Transverse colon (tissue), 4 donors: ENCODE data around the gene OSM. TPM values are rescaled to one million over a fixed set of nuclear protein-coding genes. Genes with fewer than 3 reads are reported as not detected.

Experiments used
- DNase-seq: peaks from one replicate; pipeline ENCODE4 v3.0.0-alpha.2; 2019
- H3K27ac ChIP-seq, 4 donors: fragments of 200-600 bp; sonication (generic); 2 replicates each; pipeline ENCODE4 v1.5.1; 2016 to 2018; ENCODE audit warnings: inconsistent platforms in 4 of 4
- H3K27me3 ChIP-seq: fragments of 200-600 bp; sonication (generic); 2 replicates; pipeline ENCODE4 v1.5.1; 2017; ENCODE audit warnings: inconsistent platforms
- H3K36me3 ChIP-seq, 4 donors: fragments of 200-600 bp; sonication (generic); 2 replicates each; pipeline ENCODE4 v1.5.1; 2017 to 2019; ENCODE audit warnings: inconsistent platforms in 4 of 4
- H3K4me1 ChIP-seq, 4 donors: fragments of 200-600 bp; sonication (generic); 2 replicates each; pipeline ENCODE4 v1.5.1; 2017 to 2020; ENCODE audit warnings: inconsistent platforms in 4 of 4
- H3K4me3 ChIP-seq, 4 donors: fragments of 200-600 bp; sonication (generic); 1 replicate in 1 of 4; 2 replicates in 3 of 4; pipeline versions ENCODE4 v1.5.1 to v1.6.1; 2017 to 2019; ENCODE audit warnings: inconsistent platforms in 4 of 4
- H3K9me3 ChIP-seq, 2 donors: fragments of 200-600 bp; sonication (generic); 2 replicates each; pipeline ENCODE4 v1.5.1; 2017 to 2019; ENCODE audit warnings: inconsistent platforms in 2 of 2
- CTCF ChIP-seq, 5 experiments: fragments of 200-600 bp in 3 of 5; fragments of 450-650 bp in 2 of 5; sonication (generic) in 3 of 5; IDR thresholded peaks; 1 replicate in 2 of 5; 2 replicates in 3 of 5; pipeline ENCODE4 v1.5.1; 2016 to 2017; ENCODE audit warnings: antibody characterized with exemption in 5 of 5, inconsistent platforms in 3 of 5, mild to moderate bottlenecking in 2 of 5, moderate library complexity in 1 of 5
- EP300 ChIP-seq: sonication (generic); formaldehyde crosslinking; IDR thresholded peaks from one replicate; pipeline ENCODE4 v1.6.1; 2017; ENCODE audit warnings: antibody characterized with exemption, low read depth
- POLR2A ChIP-seq: fragments of 450-650 bp; IDR thresholded peaks from one replicate; pipeline ENCODE4 v1.6.1; 2016; ENCODE audit warnings: antibody characterized with exemption, mild to moderate bottlenecking, moderate library complexity
- POLR2AphosphoS5 ChIP-seq, 3 donors: sonication (generic); formaldehyde crosslinking; IDR thresholded peaks; one replicate each; pipeline ENCODE4 v1.6.1; 2016; ENCODE audit warnings: antibody characterized with exemption in 3 of 3
- WGBS, 2 donors: methylation state at CpG; one replicate each; pipeline ENCODE4 v1.1.5; 2018; ENCODE audit warnings: low coverage in 1 of 2; 5-methylcytosine and 5-hydroxymethylcytosine counted together
- in situ Hi-C, 4 donors: fragments of 200-750 bp; cut with MboI; loops; one replicate each; pipeline versions ENCODE4 v1.15.0 to v1.15.1; 2017; ENCODE audit warnings: low sequenced_read_pairs in 3 of 4, low pct_ligation_motif_present in 1 of 4, low pct_unique_long_range_greater_than_20kb in 1 of 4
- intact Hi-C: fragments of 100-400 bp; cut with DNase I; formaldehyde crosslinking; loops from one replicate; pipeline ENCODE4 v1.15.1; 2023; ENCODE audit warnings: low total_unique reads
- total RNA-seq, 4 donors: library from RNA; depleted of rRNA; stranded (reverse); fragments of >200 nt; gene quantifications; one replicate each; pipeline ENCODE4 v1.1.0, GENCODE V29; 2016

The OSM gene
- total RNA-seq, 4 donors from 2014 or later: not detected

DNA sequence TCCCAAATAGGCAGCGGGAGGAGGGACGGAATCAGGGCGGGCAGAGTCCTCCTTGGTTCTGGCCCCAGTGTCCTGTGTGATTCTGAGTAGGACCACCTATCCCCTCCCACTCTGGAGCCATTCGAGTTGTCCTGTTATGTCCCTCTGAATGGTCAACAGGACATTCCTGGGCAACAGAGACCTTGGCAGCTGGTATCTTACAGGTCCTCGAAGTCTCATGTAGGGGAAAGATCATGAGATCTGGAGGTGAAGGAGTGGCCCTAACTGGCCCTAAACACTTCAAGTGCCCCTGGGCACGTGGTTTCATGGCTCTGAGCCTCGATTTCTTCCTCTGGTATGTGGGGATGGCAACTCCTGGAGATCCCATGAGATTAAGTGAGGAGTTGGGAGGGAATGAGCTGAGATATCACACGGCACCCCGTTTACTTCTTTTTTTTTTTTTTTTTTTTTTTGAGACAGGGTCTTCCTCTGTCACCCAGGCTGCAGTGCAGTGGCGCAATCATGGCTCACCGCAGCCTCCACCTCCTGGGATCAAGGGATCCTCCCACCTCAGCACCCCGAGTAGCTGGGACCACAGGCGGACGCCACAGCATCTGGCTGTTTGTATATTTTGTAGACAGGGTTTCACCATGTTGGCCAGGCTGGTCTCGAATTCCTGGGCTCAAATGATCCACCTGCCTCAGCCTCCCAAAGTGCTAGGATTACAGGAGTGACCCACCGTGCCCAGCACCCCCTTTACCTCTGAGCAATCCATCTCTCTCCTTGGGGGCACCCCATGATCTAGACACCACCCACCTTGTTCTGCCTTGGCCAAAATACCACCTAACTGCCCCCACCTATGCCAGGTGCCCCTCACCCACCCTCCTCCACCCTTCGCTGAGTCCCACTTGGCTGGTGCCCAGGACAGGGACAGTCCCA, 26.9 kb downstream of the OSM start:
- TF ChIP-seq EP300: no peak
- TF ChIP-seq CTCF (IDR thresholded peaks at IDR 0.05): no peak
- no peak for TF ChIP-seq POLR2A
- no peak for TF ChIP-seq POLR2AphosphoS5 (IDR thresholded peaks at IDR 0.05)
- intact Hi-C loops (no loop called here), in situ Hi-C loops (no loop called here)
- H3K9me3 ChIP-seq: no peaks in the 10 kb centered on the region
- WGBS, 2 donors: 71 to 84% methylated on average over 4 to 17 of the region's 17 CpGs
- no peak overlapping the region for H3K27ac ChIP-seq
- DNase-seq: no peak
- H3K36me3 ChIP-seq: no peaks in the 10 kb centered on the region
- H3K4me3 ChIP-seq: no peak overlapping the region
- H3K27me3 ChIP-seq: no peaks in the 10 kb centered on the region
- H3K4me1 ChIP-seq: peaks cover 0 to 12% (median 0%) of the 10 kb centered on the region in 4 donors

- peak; percentile 47 for DNase-seq
- Histone ChIP-seq H3K9me3 (no peaks in the 10 kb centered on the region), H3K27ac (no peak overlapping the region), H3K4me1 (peaks cover 0 to 14% (median 0%) of the 10 kb centered on the region in 4 donors), H3K36me3 (no peaks in the 10 kb centered on the region), H3K27me3 (no peaks in the 10 kb centered on the region), H3K4me3 (no peak overlapping the region)
- in situ Hi-C loops (no loop called here), intact Hi-C loops (no loop called here)
- TF ChIP-seq POLR2A (no peak), CTCF (IDR thresholded peaks at IDR 0.05) (no peak), EP300 (no peak), POLR2AphosphoS5 (IDR thresholded peaks at IDR 0.05) (no peak)
- WGBS, 2 donors: 20 to 57% methylated on average over 1 to 27 of the region's 27 CpGs
These were observed 27.8 kb downstream of the OSM start for GRCh38 chr22:30238661-30239487.

DNA sequence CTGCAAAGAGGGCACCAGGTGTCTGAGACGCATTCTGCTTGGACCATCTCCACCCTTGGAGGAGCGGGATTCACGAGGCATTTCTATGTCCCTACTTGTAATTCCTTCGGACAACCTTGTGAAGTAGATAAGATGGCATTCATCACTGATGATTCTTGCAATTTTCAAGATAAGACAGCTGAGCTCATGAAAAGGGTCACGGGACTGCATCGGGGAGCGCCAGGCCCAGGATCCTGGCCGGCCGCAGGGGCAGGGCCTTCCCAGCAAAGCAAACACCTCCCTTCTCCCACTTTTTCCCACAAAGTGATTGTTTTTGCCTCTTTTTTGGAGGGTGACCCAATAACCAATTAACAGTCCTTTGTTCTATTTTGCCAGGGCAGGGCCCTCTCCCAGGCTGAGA, 28.5 kb downstream of the OSM start:
- in situ Hi-C loops (no loop called here), intact Hi-C loops (no loop called here)
- no peak overlapping the region for H3K4me3 ChIP-seq
- no peaks in the 10 kb centered on the region for H3K9me3 ChIP-seq
- peaks cover 0 to 14% (median 0%) of the 10 kb centered on the region in 4 donors for H3K4me1 ChIP-seq
- no peak for DNase-seq
- no peaks in the 10 kb centered on the region for H3K36me3 ChIP-seq
- H3K27me3 ChIP-seq: no peaks in the 10 kb centered on the region
- no peak overlapping the region for H3K27ac ChIP-seq
- 92% methylated on average over 9 of the region's 9 CpGs; no CpG with 5 or more reads in 1 of the 2 donors for WGBS, 2 donors
- TF ChIP-seq CTCF (IDR thresholded peaks at IDR 0.05) (no peak), POLR2A (no peak), EP300 (no peak), POLR2AphosphoS5 (IDR thresholded peaks at IDR 0.05) (no peak)

DNA sequence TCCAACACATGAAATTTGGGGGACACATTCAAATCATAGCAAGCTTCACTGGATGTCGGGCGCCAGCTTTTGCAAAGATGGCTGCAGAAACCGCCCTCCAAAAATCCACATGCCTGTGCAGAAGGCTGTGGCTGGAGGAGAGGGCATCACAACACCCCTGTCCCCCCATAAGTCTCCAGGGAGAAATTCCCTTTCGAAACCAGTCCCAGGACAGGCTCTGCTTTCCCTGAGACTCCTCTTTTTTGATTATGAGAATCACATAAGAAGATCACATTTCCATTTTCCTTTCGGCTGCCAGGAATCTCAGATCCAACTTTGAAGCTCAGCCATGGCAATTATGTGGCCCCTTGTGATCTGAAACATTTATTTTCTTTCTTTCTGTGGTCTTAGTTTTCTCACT, 29.8 kb downstream of the OSM start:
- in situ Hi-C loops: no loop called here
- DNase-seq: no peak
- no peaks in the 10 kb centered on the region for H3K27me3 ChIP-seq
- no peaks in the 10 kb centered on the region for H3K9me3 ChIP-seq
- no peaks in the 10 kb centered on the region for H3K36me3 ChIP-seq
- intact Hi-C loops: no loop called here
- no peak overlapping the region for H3K4me3 ChIP-seq
- WGBS, 2 donors: 93 to 98% methylated on average over 2 to 5 of the region's 5 CpGs
- peaks cover 0 to 14% (median 0%) of the 10 kb centered on the region in 4 donors for H3K4me1 ChIP-seq
- no peak overlapping the region for H3K27ac ChIP-seq
- no peak for TF ChIP-seq EP300
- TF ChIP-seq CTCF (IDR thresholded peaks at IDR 0.05): no peak
- no peak for TF ChIP-seq POLR2A
- TF ChIP-seq POLR2AphosphoS5 (IDR thresholded peaks at IDR 0.05): no peak
